Chondrocyte (in vitro differentiated cells): ENCODE data around the gene NHEJ1. TPM values are rescaled to one million over a fixed set of nuclear protein-coding genes. Genes with fewer than 3 reads are reported as not detected.

ENCODE experiments used
- DNase-seq: peaks from one replicate; pipeline ENCODE4 v3.0.0; 2021; ENCODE audit warnings: mixed read lengths, low spot score
- H3K27ac Mint-ChIP-seq: one replicate; pipeline ENCODE4 v1.8.0; 2021; ENCODE audit warnings: mild to moderate bottlenecking, moderate library complexity, mixed read lengths; ENCODE audit not compliant: unreplicated experiment
- H3K27me3 Mint-ChIP-seq: 2 replicates; pipeline ENCODE4 v1.8.0; 2021; ENCODE audit warnings: low read depth, mixed read lengths
- H3K36me3 Mint-ChIP-seq: 2 replicates; pipeline ENCODE4 v1.8.0; 2021; ENCODE audit warnings: low read depth, mixed read lengths
- H3K4me1 Mint-ChIP-seq: 2 replicates; pipeline ENCODE4 v1.8.0; 2021; ENCODE audit warnings: low read depth, mild to moderate bottlenecking, mixed read lengths
- H3K4me3 Mint-ChIP-seq: one replicate; pipeline ENCODE4 v1.8.0; 2021; ENCODE audit warnings: mild to moderate bottlenecking, moderate library complexity, mixed read lengths; ENCODE audit not compliant: unreplicated experiment
- H3K9me3 Mint-ChIP-seq: 2 replicates; pipeline ENCODE4 v1.8.0; 2021; ENCODE audit warnings: low read depth, mixed read lengths
- total RNA-seq: library from RNA; stranded (reverse); gene quantifications from 3 replicates; pipeline ENCODE4 v1.2.1, GENCODE V29; 2021
- TF ChIP-seq, protein P1 (sequence below): fragments of 200-600 bp; sonication (generic); IDR thresholded peaks from 2 replicates; pipeline ENCODE4 v1.5.0; 2021; ENCODE audit warnings: antibody characterized with exemption, mild to moderate bottlenecking, moderate library complexity

Gene NHEJ1
- total RNA-seq, 1 donor from 2014 or later = 13.3 TPM

GRCh38 chr2:219167997-219168396 lies 7.4 kb upstream of the NHEJ1 start:
- TF ChIP-seq, protein P1, sequence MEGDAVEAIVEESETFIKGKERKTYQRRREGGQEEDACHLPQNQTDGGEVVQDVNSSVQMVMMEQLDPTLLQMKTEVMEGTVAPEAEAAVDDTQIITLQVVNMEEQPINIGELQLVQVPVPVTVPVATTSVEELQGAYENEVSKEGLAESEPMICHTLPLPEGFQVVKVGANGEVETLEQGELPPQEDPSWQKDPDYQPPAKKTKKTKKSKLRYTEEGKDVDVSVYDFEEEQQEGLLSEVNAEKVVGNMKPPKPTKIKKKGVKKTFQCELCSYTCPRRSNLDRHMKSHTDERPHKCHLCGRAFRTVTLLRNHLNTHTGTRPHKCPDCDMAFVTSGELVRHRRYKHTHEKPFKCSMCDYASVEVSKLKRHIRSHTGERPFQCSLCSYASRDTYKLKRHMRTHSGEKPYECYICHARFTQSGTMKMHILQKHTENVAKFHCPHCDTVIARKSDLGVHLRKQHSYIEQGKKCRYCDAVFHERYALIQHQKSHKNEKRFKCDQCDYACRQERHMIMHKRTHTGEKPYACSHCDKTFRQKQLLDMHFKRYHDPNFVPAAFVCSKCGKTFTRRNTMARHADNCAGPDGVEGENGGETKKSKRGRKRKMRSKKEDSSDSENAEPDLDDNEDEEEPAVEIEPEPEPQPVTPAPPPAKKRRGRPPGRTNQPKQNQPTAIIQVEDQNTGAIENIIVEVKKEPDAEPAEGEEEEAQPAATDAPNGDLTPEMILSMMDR = no peak
- H3K9me3 Mint-ChIP-seq = no peaks in the 10 kb centered on the region
- H3K4me1 Mint-ChIP-seq = peaks cover 11% of the 10 kb centered on the region
- DNase-seq = no peak
- H3K36me3 Mint-ChIP-seq = peaks cover 2% of the 10 kb centered on the region
- H3K4me3 Mint-ChIP-seq = no peak overlapping the region
- H3K27me3 Mint-ChIP-seq = no peaks in the 10 kb centered on the region
- H3K27ac Mint-ChIP-seq = no peak overlapping the region

DNA sequence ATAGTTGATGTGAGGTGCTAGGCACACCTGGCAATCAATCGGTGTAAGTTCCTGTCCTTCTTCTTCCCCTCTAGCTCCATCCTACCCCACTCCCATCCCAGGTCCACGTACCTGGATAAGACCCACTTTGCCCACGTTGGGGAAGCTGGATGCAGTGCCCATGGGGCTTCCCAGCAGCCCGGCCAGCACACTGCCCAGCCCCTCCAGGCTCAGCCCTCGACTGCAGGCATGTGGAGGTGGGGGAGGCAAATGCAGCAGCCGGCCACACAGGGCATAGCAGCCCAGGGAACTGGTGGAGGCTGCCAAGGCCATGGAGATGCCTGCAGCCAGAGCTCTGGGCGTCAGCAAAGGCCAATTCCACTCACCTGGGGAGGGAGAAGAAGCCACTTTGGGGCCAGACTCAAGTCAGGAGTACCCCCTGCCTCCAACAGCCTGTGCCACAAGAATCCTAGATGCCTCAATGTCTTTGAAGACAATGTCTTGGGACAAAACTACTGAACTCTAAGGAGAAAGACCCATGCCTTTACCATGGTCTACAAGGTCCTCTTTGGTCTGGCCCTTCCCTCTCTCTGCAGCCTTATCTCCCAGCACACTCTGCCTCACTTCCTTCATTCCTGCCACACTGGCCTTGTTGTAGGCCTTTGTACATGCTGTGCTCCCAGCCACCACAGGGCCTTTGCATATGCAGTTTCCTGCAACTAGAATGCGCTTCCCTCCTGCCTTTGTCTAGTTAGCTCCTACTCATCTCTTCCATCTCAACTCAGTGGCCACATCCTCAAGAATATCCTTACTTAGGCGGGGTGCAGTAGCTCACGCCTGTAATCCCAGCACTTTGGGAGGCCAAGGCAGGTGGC lies 4.7 kb upstream of the NHEJ1 start:
- peaks cover 9% of the 10 kb centered on the region for H3K4me1 Mint-ChIP-seq
- no peaks in the 10 kb centered on the region for H3K36me3 Mint-ChIP-seq
- H3K9me3 Mint-ChIP-seq = no peaks in the 10 kb centered on the region
- no peak overlapping the region for H3K27ac Mint-ChIP-seq
- DNase-seq = no peak
- no peak overlapping the region for H3K4me3 Mint-ChIP-seq
- H3K27me3 Mint-ChIP-seq = no peaks in the 10 kb centered on the region
- TF ChIP-seq, protein P1 = no peak

DNA sequence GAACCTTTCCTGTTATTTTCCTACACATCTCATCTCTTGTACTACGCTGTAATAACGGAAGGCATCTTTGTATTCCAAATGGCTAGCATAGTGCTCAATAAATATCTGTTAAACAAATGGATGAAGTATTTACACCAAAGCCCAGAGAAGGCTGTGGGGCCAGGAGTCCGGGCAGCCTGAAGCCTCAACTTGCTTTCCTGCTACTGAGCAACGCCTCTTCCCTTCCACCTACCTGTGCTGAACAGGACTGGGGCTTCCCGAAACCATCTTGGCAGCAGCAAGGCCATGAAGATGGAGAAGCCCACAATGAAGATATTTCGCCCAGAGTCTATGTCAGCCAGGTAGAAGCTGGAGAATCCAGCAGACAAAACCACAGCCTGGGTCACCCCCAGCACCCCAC lies 2.5 kb upstream of the NHEJ1 start:
- TF ChIP-seq, protein P1 = no peak
- Mint-ChIP-seq H3K36me3 (no peaks in the 10 kb centered on the region), H3K4me3 (no peak overlapping the region), H3K27me3 (no peaks in the 10 kb centered on the region), H3K4me1 (peaks cover 26% of the 10 kb centered on the region), H3K27ac (no peak overlapping the region), H3K9me3 (no peaks in the 10 kb centered on the region)
- no peak for DNase-seq

- Mint-ChIP-seq H3K9me3 (no peaks in the 10 kb centered on the region), H3K27ac (peak overlapping the region; percentile 96), H3K4me3 (peak overlapping the region; percentile 79), H3K4me1 (peaks cover 29% of the 10 kb centered on the region), H3K27me3 (no peaks in the 10 kb centered on the region), H3K36me3 (peaks cover 5% of the 10 kb centered on the region)
- TF ChIP-seq, protein P1 = no peak
- no peak for DNase-seq
These were observed 482 bp upstream of the NHEJ1 start for GRCh38 chr2:219161097-219161496.

DNA sequence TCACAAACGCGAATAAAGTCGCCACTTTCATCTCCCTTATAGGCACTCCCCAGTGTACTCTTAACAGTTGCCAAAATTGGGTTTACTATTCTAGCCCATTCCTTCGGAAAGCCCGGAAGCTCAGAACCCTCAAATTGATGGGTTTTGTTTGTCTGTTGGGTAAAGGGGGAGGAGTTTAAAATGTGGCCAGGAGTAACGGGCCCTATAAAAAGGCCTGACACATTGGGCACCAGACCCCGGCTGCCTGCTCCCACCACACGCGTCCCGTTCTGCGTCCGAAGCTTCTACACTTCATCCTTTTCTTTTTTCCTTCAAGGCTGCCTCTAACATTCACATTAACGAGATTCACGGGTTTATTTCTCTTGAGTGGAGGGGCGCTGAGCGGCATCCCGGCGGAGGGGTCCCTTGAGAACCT lies 837 bp downstream of the NHEJ1 start:
- Mint-ChIP-seq H3K36me3 (peaks cover 5% of the 10 kb centered on the region), H3K27me3 (no peaks in the 10 kb centered on the region), H3K4me3 (peak overlapping the region; percentile 79), H3K9me3 (no peaks in the 10 kb centered on the region), H3K4me1 (peaks cover 29% of the 10 kb centered on the region), H3K27ac (peak overlapping the region; percentile 96)
- TF ChIP-seq, protein P1 = no peak
- no peak for DNase-seq
